ENCODE data around the gene C16orf74. TPM values are rescaled to one million over a fixed set of nuclear protein-coding genes. Genes with fewer than 3 reads are reported as not detected.

Gene C16orf74
- total RNA-seq, 1 experiment from 2014 or later, result 44.3 TPM

GRCh38 chr16:85677383-85677967 lies 73.4 kb downstream of the C16orf74 start:
- H3K27ac ChIP-seq, result no peak overlapping the region
- BruUV-seq (replicated peaks), result no TSS peak
- no peaks in the 10 kb centered on the region for H3K4me1 ChIP-seq (replicated peaks; ENCODE audit: insufficient read depth)
- no peaks in the 10 kb centered on the region for H3K9me2 ChIP-seq (ENCODE audit: insufficient read depth)
- H3K4me2 ChIP-seq, result no peak overlapping the region
- H3K4me3 ChIP-seq, result no peak overlapping the region
- ChIA-PET POLR2A (ENCODE audit: unreplicated experiment) (no interaction called here), CTCF (no interaction called here)
- H3K36me3 ChIP-seq (ENCODE audit: low read depth), result peaks cover 13% of the 10 kb centered on the region
- H3K79me2 ChIP-seq (ENCODE audit: low read depth), result no peaks in the 10 kb centered on the region
- intact Hi-C loops (cut with micrococcal nuclease; ENCODE audit: unreplicated experiment), result no loop called here
- no peaks in the 10 kb centered on the region for H3K27me3 ChIP-seq (ENCODE audit: insufficient read depth, low read depth)
- no peaks in the 10 kb centered on the region for H3K9me3 ChIP-seq (ENCODE audit: insufficient read depth, low read depth)
- peaks cover 31% of the 10 kb centered on the region for H3F3A ChIP-seq (ENCODE audit: insufficient read depth, low read depth)
- H2AFZ ChIP-seq, result no peak overlapping the region
- TF ChIP-seq CTCF (conservative IDR thresholded peaks at IDR 0.05) (no peak), EZH2 (IDR thresholded peaks at IDR 0.05; ENCODE audit: low read depth) (no peak)
- DNase-seq, result no peak
- peaks cover 21% of the 10 kb centered on the region; the same call in 1 of the 2 replicates for H4K20me1 ChIP-seq (ENCODE audit: insufficient read depth)

DNA sequence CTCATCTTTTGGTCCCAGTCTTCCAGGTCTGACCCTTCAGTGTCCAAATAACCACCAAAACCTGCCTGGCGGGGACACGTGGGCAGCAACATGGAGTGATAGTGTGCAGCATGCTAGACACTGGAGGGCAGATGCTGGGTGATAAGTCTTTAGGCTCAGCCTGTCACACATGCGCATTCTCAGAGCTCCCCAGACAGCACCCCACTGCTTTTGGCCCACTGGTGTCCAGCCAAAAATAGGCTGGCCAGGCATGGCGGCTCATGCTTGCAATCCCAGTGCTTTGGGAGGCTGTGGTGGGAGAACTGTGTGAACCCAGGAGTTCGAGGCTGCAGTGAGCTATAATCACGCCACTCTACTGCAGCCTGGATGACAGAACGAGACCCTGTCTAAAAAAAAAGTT lies 74.4 kb downstream of the C16orf74 start:
- POLR2A ChIA-PET (ENCODE audit: unreplicated experiment), result no interaction called here

DNA sequence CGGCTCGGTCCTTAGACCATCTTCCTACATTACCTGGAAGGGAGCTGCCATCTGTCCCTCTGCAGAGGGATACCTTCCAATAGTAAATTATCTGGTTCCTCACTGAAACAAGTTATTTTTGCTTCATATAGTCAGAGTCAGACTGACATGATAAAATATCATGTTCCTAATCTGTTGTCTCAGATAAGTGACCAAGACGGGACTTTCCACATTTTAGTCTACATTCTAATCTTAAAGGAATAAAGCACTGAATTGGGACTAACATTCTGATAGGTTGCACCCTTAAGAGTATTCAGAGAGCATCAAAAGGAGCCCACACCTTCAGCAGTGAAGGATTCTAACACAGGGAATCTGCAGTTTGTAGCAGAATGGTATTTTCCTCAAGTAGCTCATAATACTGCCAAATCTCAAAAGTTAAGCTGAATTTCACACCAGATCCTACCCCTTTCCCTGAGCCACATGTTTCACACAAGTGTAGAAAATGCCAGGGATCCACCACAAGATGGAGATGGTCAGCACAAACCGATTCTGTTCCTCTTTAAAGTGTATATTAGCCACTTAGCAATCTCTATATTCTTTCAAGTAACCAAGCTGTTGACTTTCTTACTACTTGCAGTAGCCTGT lies 75.5 kb downstream of the C16orf74 start:
- ChIA-PET POLR2A (ENCODE audit: unreplicated experiment) (no interaction called here), CTCF (no interaction called here)
- H3K4me1 ChIP-seq (replicated peaks; ENCODE audit: insufficient read depth), result no peaks in the 10 kb centered on the region
- H3K27me3 ChIP-seq (ENCODE audit: insufficient read depth, low read depth), result no peaks in the 10 kb centered on the region
- no TSS peak for BruUV-seq (replicated peaks)
- H3K9me2 ChIP-seq (ENCODE audit: insufficient read depth), result no peaks in the 10 kb centered on the region
- peaks cover 36% of the 10 kb centered on the region for H3F3A ChIP-seq (ENCODE audit: insufficient read depth, low read depth)
- H3K4me3 ChIP-seq, result no peak overlapping the region
- H3K79me2 ChIP-seq (ENCODE audit: low read depth), result no peaks in the 10 kb centered on the region
- peaks cover 19% of the 10 kb centered on the region for H3K36me3 ChIP-seq (ENCODE audit: low read depth)
- DNase-seq, result no peak
- no peaks in the 10 kb centered on the region for H3K9me3 ChIP-seq (ENCODE audit: insufficient read depth, low read depth)
- intact Hi-C loops (cut with micrococcal nuclease; ENCODE audit: unreplicated experiment), result loop anchor here (1.0 kb wide), 1 partner anchor 85 kb away; no protein-coding TSS in a partner anchor
- H3K4me2 ChIP-seq, result no peak overlapping the region
- H3K27ac ChIP-seq, result no peak overlapping the region
- peaks cover 23% of the 10 kb centered on the region; the same call in 1 of the 2 replicates for H4K20me1 ChIP-seq (ENCODE audit: insufficient read depth)
- no peak overlapping the region for H2AFZ ChIP-seq
- TF ChIP-seq EZH2 (IDR thresholded peaks at IDR 0.05; ENCODE audit: low read depth), result no peak
- peak; percentile 57 for TF ChIP-seq CTCF (conservative IDR thresholded peaks at IDR 0.05)

More for the DNA sequence above, 74.4 kb downstream of the C16orf74 start:
- H3K27me3 ChIP-seq (ENCODE audit: insufficient read depth, low read depth), result no peaks in the 10 kb centered on the region
- no peak for DNase-seq
- H3K9me2 ChIP-seq (ENCODE audit: insufficient read depth), result no peaks in the 10 kb centered on the region
- H3K4me3 ChIP-seq, result no peak overlapping the region
- intact Hi-C loops (cut with micrococcal nuclease; ENCODE audit: unreplicated experiment), result no loop called here
- no peaks in the 10 kb centered on the region for H3K79me2 ChIP-seq (ENCODE audit: low read depth)
- BruUV-seq (replicated peaks), result no TSS peak
- CTCF ChIA-PET, result interaction anchor here (0.6 to 0.7 kb wide), 3 partner anchors 44 to 1084 kb away, joined by 3 to 8 read pairs (median 5); no protein-coding TSS in a partner anchor
- TF ChIP-seq CTCF (conservative IDR thresholded peaks at IDR 0.05) (no peak), EZH2 (IDR thresholded peaks at IDR 0.05; ENCODE audit: low read depth) (no peak)
- no peak overlapping the region for H3K4me2 ChIP-seq
- no peaks in the 10 kb centered on the region for H3K9me3 ChIP-seq (ENCODE audit: insufficient read depth, low read depth)
- no peak overlapping the region for H3K27ac ChIP-seq
- peaks cover 31% of the 10 kb centered on the region for H3F3A ChIP-seq (ENCODE audit: insufficient read depth, low read depth)
- H4K20me1 ChIP-seq (ENCODE audit: insufficient read depth), result peaks cover 21% of the 10 kb centered on the region; the same call in 1 of the 2 replicates
- H3K4me1 ChIP-seq (replicated peaks; ENCODE audit: insufficient read depth), result no peaks in the 10 kb centered on the region
- peaks cover 13% of the 10 kb centered on the region for H3K36me3 ChIP-seq (ENCODE audit: low read depth)
- H2AFZ ChIP-seq, result no peak overlapping the region
